HG03521 (cell line): ENCODE results near the gene WDR20.
"Not testable (repeated sequence)": the region's sequence is repeated elsewhere in the genome, so short reads cannot be mapped to it uniquely, and the experiment has no call there.

Experiments used
- ATAC-seq: cut with Tn5 transposase; IDR thresholded peaks from one replicate; pipeline ENCODE4 v1.9.1; 2021; ENCODE audit warnings: mild to moderate bottlenecking, moderate library complexity; ENCODE audit not compliant: unreplicated experiment

The WDR20 gene

GRCh38 chr14:102234331-102235264, 94.9 kb downstream of the WDR20 start:
- no peak for ATAC-seq

- ATAC-seq: no peak
These were observed 95.7 kb downstream of the WDR20 start for GRCh38 chr14:102235275-102235897.

DNA sequence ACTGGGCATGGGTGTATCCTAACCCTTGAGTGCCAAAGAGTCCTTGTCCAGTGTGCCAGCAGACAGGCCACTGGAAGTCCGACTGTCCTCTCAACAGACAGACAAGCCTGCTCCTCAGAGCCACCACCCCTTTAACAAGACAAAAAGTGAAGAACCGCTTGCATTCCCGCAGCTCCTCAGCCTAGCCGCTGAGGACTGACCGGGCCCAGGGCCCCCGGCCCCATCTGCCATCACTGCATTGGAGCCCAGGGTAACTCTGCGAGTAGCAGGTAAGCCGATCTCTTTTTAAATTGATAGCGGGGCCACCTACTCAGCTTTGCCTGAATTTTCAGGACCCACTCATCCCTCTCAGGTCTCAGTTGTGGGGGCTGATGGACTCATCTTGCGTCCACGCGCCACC, 96.3 kb downstream of the WDR20 start:
- no peak for ATAC-seq

GRCh38 chr14:102238131-102238530, 98.4 kb downstream of the WDR20 start:
- no peak for ATAC-seq

DNA sequence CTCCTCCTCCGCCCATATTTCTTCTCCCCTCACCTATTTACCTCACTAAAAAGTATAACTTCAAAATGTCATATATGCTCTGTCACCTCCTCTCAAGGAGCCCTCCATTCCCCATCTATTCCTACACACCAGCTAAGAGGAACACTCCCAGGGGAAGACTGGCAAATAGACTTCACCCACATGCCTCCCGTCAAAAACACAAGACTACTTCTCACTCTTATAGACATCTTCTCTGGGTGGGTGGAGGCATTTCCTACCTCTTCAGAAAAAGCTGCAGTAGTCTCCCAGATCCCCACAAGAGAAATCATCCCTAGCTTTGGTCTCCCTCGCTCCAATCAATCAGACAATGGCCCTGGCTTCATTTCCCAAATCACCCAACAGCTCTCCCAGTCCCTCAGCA, 99.1 kb downstream of the WDR20 start:
- no peak for ATAC-seq

DNA sequence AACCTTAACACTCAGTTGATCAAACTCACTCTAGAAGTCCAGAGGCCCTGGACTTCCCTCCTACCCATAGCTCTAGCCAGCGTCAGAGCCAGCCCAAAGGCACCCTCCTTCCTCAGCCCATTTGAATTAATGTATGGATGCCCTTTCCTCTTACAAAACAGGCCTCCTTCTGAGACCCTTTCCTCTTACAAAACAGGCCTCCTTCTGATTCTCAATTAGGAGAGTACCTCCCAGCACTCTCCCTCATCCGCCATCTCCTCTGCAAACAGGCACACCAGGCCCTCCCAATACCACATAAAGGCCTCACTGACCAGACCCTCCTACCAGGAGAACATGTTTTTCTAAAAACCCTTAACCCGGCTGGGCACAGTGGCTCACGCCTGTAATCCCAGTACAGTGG, 99.5 kb downstream of the WDR20 start:
- no peak for ATAC-seq

GRCh38 chr14:102240481-102240880, 100.8 kb downstream of the WDR20 start:
- ATAC-seq: not testable (repeated sequence)

DNA sequence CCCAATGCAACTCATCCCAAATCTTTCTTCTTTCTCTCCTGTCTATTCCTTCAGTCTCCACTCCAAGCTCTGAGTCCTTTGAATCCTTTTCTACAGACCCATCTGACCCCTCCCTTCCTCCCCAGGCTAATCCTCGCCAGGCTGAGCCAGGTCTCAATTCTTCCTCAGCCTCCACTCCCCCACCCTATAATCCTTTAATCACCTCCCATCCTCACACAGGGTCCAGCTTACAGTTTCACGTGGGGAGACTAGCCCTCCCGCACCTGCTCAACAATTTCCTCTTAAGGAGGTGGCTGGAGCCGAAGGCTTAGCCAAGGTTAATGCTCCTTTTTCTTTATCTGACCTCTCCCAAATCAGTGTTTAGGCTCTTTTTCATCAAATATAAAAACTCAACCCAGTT, 101.5 kb downstream of the WDR20 start:
- ATAC-seq: no peak

GRCh38 chr14:102243795-102244194, 104.1 kb downstream of the WDR20 start:
- ATAC-seq: not testable (repeated sequence)

DNA sequence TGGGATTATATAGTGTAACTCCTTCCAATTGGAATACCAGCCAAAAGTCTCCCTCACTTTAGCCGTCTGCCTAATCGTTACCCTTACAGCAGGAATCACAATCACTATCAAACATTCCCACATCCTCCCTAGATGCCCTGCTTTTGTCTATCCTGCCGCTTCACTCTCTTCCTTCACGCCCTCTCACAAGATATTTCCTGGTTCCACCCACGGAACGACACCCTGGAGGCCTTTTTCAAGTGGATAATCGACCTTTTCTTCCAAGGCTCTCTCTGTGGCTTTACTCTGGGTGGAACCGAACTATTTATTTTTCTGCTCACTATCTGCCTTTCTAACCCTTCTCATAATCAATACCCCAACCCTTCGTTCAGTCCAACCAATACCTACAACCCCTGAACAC, 106.4 kb downstream of the WDR20 start:
- ATAC-seq: no peak

DNA sequence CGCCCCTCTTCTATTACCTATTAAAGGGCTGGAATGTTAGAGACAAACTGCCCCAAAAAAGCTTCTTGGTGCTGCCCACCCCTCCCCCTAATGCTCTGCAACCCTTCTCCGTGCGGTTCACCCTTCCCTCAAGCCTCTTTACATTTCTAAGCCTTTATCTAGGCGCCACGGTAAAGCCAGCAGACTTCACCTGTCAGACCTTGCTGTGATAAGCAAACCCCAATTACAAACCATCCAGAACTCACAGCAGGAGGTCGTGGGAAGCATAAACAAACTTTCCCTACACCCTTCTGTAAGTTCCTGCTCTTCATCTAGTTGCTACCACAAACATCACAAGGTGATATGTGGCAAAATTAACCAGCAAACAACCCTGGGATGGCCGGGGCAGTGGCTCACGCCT, 108.4 kb downstream of the WDR20 start:
- ATAC-seq: no peak

DNA sequence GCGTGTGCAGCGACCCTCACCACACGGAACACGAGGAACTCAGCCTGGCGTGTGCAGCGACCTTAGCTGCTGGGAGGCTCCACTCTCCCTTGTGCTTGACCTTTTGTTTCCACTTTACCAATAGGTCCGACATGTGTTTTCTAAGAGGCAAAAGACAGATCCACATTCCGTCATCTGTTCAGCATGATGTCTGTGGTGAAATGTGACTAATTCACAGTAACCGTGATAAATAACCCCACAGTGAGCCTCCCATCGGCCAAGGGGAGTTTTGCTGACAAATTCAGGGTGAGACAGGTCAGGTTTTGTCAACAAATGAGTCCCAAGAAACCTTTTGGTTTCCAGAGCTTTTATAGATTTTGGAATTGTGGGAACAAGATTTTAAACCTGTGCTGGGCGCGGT, 109.3 kb downstream of the WDR20 start:
- ATAC-seq: no peak

GRCh38 chr14:102249981-102250380, 110.3 kb downstream of the WDR20 start:
- ATAC-seq: no peak

DNA sequence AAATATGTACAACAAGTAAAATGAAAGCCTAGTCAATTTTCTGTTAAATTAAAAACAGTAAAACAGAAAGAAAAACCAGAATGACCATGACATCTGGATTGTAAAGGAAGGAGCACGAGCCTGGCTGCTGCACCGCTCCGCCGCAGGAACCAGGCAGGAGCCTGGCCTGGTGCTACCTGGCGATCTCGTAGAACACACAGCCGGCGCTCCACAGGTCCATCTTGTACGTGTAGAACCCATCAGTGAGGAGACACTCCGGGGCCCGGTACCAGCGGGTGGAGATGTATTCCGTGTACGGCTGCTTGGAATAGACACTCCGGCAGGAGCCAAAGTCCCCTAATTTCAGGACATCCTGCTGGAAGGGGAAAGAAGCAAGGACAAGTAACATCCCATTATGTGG, 110.9 kb downstream of the WDR20 start:
- no peak for ATAC-seq

GRCh38 chr14:102251161-102251560, 111.5 kb downstream of the WDR20 start:
- no peak for ATAC-seq

DNA sequence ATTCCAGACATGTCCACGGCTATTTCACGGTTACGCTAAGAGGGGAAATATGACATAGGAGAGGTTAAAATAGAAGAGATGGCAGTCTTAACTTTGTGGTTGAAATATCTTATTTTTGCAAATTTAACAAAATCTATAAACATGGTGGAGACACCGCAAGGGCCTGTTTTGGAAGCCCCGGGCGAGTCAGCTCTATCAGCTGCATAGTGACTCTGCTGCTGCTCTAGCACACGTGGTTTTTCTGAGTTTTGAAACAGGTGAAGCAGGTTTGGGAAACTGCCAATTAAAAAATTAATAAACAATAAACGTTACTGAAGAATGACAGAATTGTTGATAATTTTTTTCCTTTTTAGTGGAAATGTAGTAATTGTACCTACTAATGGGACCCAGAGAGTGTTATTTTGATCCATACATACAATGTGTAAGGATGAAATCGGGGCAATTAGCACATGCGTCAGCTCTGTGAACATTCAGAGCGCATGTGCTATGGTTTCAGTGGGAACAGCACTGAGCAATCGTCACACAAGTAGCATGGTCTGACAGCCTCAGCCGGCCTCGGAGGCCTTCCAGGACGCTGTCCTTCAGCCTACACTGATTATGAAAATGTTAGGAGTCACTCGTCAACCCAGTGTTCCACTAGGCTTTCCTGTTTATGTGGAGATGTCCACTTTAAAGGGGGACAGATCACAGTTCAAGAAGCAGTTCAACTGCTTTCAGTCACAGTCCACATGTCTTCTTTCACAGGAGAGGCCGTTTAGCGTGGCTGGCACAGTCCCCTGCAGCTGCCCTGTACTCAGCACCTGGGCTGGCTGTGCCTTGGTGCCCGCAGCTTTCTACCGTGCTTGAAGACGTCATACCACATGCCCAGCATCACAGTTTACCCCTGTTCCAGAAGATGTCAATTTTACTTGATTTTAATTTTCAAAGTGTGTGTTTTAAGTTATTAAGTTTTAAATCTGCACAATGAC, 113.4 kb downstream of the WDR20 start:
- ATAC-seq: no peak

- ATAC-seq: no peak
These were observed 115.9 kb downstream of the WDR20 start for GRCh38 chr14:102255401-102256190.

DNA sequence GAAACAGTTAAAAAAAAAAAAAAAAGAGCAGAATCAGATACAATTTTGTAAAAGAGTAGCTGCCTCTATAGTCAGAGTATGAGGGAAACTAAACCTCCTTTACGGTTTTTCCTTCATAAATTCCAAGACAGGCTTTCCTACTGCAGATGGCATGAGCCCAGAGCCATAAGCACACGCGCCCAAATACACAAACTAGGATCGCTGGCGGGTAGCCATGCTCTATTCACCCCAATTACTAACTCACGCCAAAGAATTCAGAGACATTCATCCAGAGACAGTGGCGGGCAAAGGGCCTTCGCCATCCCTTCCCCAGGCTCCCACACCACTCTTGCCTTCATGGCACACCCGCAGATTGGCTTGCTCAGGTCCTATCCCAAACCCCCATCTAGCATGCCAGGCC, 117.0 kb downstream of the WDR20 start:
- no peak for ATAC-seq

DNA sequence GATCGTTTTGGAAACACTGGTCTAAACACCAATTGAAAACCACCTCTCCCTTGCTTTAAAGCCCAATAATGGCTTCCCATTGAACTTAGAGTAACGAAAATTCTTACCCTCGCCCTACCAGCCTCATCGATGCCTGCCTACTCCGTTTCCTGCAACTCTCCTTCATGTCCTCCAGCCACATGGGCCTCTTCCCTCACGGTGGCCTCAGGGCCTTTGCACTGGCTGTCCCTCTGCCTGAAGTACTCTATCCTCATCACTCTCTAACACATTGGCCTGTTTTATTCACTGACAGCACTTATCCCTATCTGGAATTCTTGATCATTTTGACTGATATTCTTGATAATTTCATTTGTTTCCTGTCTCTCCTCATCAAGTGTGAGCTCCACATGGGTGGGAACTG, 118.4 kb downstream of the WDR20 start:
- no peak for ATAC-seq
